Activated CD8-positive, alpha-beta T cell treated with anti-CD3 and anti-CD28 coated beads, Interleukin-2, amount 10 ng/mL, durations not matched to agents 7 days and 5 days (primary cell): ENCODE data around the gene SLC25A22. TPM values are rescaled to one million over a fixed set of nuclear protein-coding genes. Genes with fewer than 3 reads are reported as not detected.
A peak's percentile ranks its signal among the peaks of the same experiment; 100 is the strongest.

ENCODE experiments used
- ATAC-seq: fragments of 150-1000 bp; cut with Tn5 transposase; one replicate; pipeline ENCODE4 v1.10.0; 2021; ENCODE audit warnings: moderate library complexity
- CTCF ChIA-PET: fragments of 350-600 bp; sonication (Branson Sonifier 250); formaldehyde crosslinking; loops from one replicate; lab custom pipeline; 2021; ENCODE audit warnings: antibody characterized with exemption; lab: Charles Lee
- POLR2A ChIA-PET: fragments of 350-600 bp; sonication (Branson Sonifier 250); formaldehyde crosslinking; loops from one replicate; lab custom pipeline; 2021; ENCODE audit warnings: antibody characterized with exemption; lab: Charles Lee
- DNase-seq: peaks from one replicate; pipeline ENCODE4 v3.0.0-alpha.2; 2020
- H3K27ac Mint-ChIP-seq: one replicate; pipeline ENCODE4 v1.8.0; 2021; ENCODE audit warnings: mild to moderate bottlenecking, mixed read lengths
- H3K27me3 Mint-ChIP-seq: one replicate; pipeline ENCODE4 v1.8.0; 2021; ENCODE audit warnings: low read depth, mixed read lengths
- H3K36me3 Mint-ChIP-seq: one replicate; pipeline ENCODE4 v1.8.0; 2021; ENCODE audit warnings: low read depth, mixed read lengths
- H3K4me1 Mint-ChIP-seq: one replicate; pipeline ENCODE4 v1.8.0; 2021; ENCODE audit warnings: low read depth, mixed read lengths
- H3K4me3 Mint-ChIP-seq: one replicate; pipeline ENCODE4 v1.8.0; 2021; ENCODE audit warnings: mild to moderate bottlenecking, mixed read lengths
- H3K9me3 Mint-ChIP-seq: one replicate; pipeline ENCODE4 v1.8.0; 2022; ENCODE audit warnings: mixed read lengths; ENCODE audit not compliant: insufficient read depth
- total RNA-seq, 2 experiments: library from RNA; stranded (reverse); gene quantifications; one replicate each; pipeline ENCODE4 v1.2.3, GENCODE V29; 2021

The SLC25A22 gene
- total RNA-seq, 2 experiments from 2014 or later, result 51.2 to 56.4 TPM

GRCh38 chr11:799641-800316 lies 1.7 kb upstream of the SLC25A22 start:
- no peaks in the 10 kb centered on the region for H3K9me3 Mint-ChIP-seq
- DNase-seq, result no peak
- ChIA-PET POLR2A (interaction anchor here (0.9 kb wide), 1 partner anchor 9 kb away, joined by 7 read pairs; the partner anchor contains the start of gene RPLP2), CTCF (no interaction called here)
- H3K4me3 Mint-ChIP-seq, result no peak overlapping the region
- H3K27ac Mint-ChIP-seq, result no peak overlapping the region
- no peak for ATAC-seq
- H3K27me3 Mint-ChIP-seq, result no peaks in the 10 kb centered on the region
- H3K4me1 Mint-ChIP-seq, result peaks cover 27% of the 10 kb centered on the region
- peaks cover 16% of the 10 kb centered on the region for H3K36me3 Mint-ChIP-seq

- DNase-seq (peak; percentile 88), ATAC-seq (peak; percentile 54)
- Mint-ChIP-seq H3K27ac (peak overlapping the region; percentile 93), H3K36me3 (peaks cover 20% of the 10 kb centered on the region), H3K9me3 (no peaks in the 10 kb centered on the region), H3K4me3 (peak overlapping the region; percentile 94), H3K4me1 (peaks cover 23% of the 10 kb centered on the region), H3K27me3 (no peaks in the 10 kb centered on the region)
- ChIA-PET CTCF (interaction anchor here (1.4 to 1.5 kb wide), 2 partner anchors 11 to 209 kb away, joined by 4 to 5 read pairs; no protein-coding TSS in a partner anchor), POLR2A (interaction anchor here (1.1 to 1.6 kb wide), 4 partner anchors 12 to 50 kb away, joined by 4 to 6 read pairs (median 4); partner anchors contain the start of genes RPLP2 and TALDO1)
These were observed 587 bp downstream of the SLC25A22 start for GRCh38 chr11:797296-798092.

- H3K27me3 Mint-ChIP-seq, result no peaks in the 10 kb centered on the region
- H3K4me1 Mint-ChIP-seq, result peaks cover 23% of the 10 kb centered on the region
- H3K36me3 Mint-ChIP-seq, result peaks cover 22% of the 10 kb centered on the region
- ChIA-PET POLR2A (interaction anchor here (1.1 to 1.6 kb wide), 5 partner anchors 13 to 49 kb away, joined by 4 to 6 read pairs (median 4); partner anchors contain the start of genes RPLP2 and TALDO1), CTCF (interaction anchor here (1.4 to 1.5 kb wide), 2 partner anchors 12 to 209 kb away, joined by 4 to 5 read pairs; no protein-coding TSS in a partner anchor)
- peak overlapping the region; percentile 94 for H3K4me3 Mint-ChIP-seq
- no peaks in the 10 kb centered on the region for H3K9me3 Mint-ChIP-seq
- DNase-seq (peak; percentile 30), ATAC-seq (no peak)
- peak overlapping the region; percentile 93 for H3K27ac Mint-ChIP-seq
These were observed 1.4 kb downstream of the SLC25A22 start for GRCh38 chr11:796565-797295.

GRCh38 chr11:795634-796564 lies 2.2 kb downstream of the SLC25A22 start:
- ATAC-seq (peak; percentile 50), DNase-seq (peak; percentile 89)
- peak overlapping the region; percentile 93 for H3K27ac Mint-ChIP-seq
- ChIA-PET POLR2A (interaction anchor here (0.8 to 1.3 kb wide), 5 partner anchors 14 to 48 kb away, joined by 3 to 5 read pairs (median 4); partner anchors contain the start of genes RPLP2 and TALDO1), CTCF (interaction anchor here (1.5 kb wide), 1 partner anchor 13 kb away, joined by 5 read pairs; no protein-coding TSS in a partner anchor)
- H3K4me1 Mint-ChIP-seq, result peaks cover 26% of the 10 kb centered on the region
- peaks cover 23% of the 10 kb centered on the region for H3K36me3 Mint-ChIP-seq
- H3K4me3 Mint-ChIP-seq, result peak overlapping the region; percentile 94
- no peaks in the 10 kb centered on the region for H3K9me3 Mint-ChIP-seq
- H3K27me3 Mint-ChIP-seq, result no peaks in the 10 kb centered on the region

- DNase-seq (no peak), ATAC-seq (no peak)
- Mint-ChIP-seq H3K4me1 (peaks cover 27% of the 10 kb centered on the region), H3K27ac (no peak overlapping the region), H3K9me3 (no peaks in the 10 kb centered on the region), H3K4me3 (peak overlapping the region; percentile 94), H3K36me3 (peaks cover 22% of the 10 kb centered on the region), H3K27me3 (no peaks in the 10 kb centered on the region)
- ChIA-PET CTCF (no interaction called here), POLR2A (interaction anchor here (0.8 to 1.4 kb wide), 4 partner anchors 14 to 35 kb away, joined by 3 to 4 read pairs (median 4); partner anchors contain the start of gene RPLP2)
These were observed 3.1 kb downstream of the SLC25A22 start for GRCh38 chr11:794766-795633.

GRCh38 chr11:794013-794765 lies 3.9 kb downstream of the SLC25A22 start:
- H3K4me3 Mint-ChIP-seq, result peak overlapping the region; percentile 58
- DNase-seq (no peak), ATAC-seq (no peak)
- CTCF ChIA-PET, result no interaction called here
- POLR2A ChIA-PET, result interaction anchor here (0.6 to 1.4 kb wide), 2 partner anchors 15 to 43 kb away, joined by 3 to 4 read pairs; partner anchors contain the start of gene RPLP2
- peaks cover 18% of the 10 kb centered on the region for H3K36me3 Mint-ChIP-seq
- H3K4me1 Mint-ChIP-seq, result peaks cover 32% of the 10 kb centered on the region
- H3K27ac Mint-ChIP-seq, result no peak overlapping the region
- H3K27me3 Mint-ChIP-seq, result no peaks in the 10 kb centered on the region
- H3K9me3 Mint-ChIP-seq, result no peaks in the 10 kb centered on the region

GRCh38 chr11:793556-793955 lies 4.5 kb downstream of the SLC25A22 start:
- H3K4me1 Mint-ChIP-seq, result peaks cover 32% of the 10 kb centered on the region
- H3K9me3 Mint-ChIP-seq, result no peaks in the 10 kb centered on the region
- peak overlapping the region; percentile 3 for H3K4me3 Mint-ChIP-seq
- ATAC-seq (no peak), DNase-seq (no peak)
- POLR2A ChIA-PET, result interaction anchor here (0.6 to 1.4 kb wide), 2 partner anchors 16 to 43 kb away, joined by 3 to 4 read pairs; partner anchors contain the start of gene RPLP2
- no peaks in the 10 kb centered on the region for H3K27me3 Mint-ChIP-seq
- peaks cover 18% of the 10 kb centered on the region for H3K36me3 Mint-ChIP-seq
- CTCF ChIA-PET, result no interaction called here
- no peak overlapping the region for H3K27ac Mint-ChIP-seq

- CTCF ChIA-PET, result no interaction called here
- POLR2A ChIA-PET, result no interaction called here
- H3K9me3 Mint-ChIP-seq, result no peaks in the 10 kb centered on the region
- no peak overlapping the region for H3K4me3 Mint-ChIP-seq
- H3K4me1 Mint-ChIP-seq, result peaks cover 33% of the 10 kb centered on the region
- no peaks in the 10 kb centered on the region for H3K27me3 Mint-ChIP-seq
- no peak overlapping the region for H3K27ac Mint-ChIP-seq
- ATAC-seq (no peak), DNase-seq (no peak)
- H3K36me3 Mint-ChIP-seq, result peaks cover 18% of the 10 kb centered on the region
These were observed 5.2 kb downstream of the SLC25A22 start for GRCh38 chr11:792873-793272.

GRCh38 chr11:792535-792821 lies 5.6 kb downstream of the SLC25A22 start:
- ATAC-seq (no peak), DNase-seq (no peak)
- ChIA-PET CTCF (no interaction called here), POLR2A (no interaction called here)
- Mint-ChIP-seq H3K9me3 (no peaks in the 10 kb centered on the region), H3K27me3 (no peaks in the 10 kb centered on the region), H3K27ac (no peak overlapping the region), H3K4me1 (peaks cover 34% of the 10 kb centered on the region), H3K4me3 (no peak overlapping the region), H3K36me3 (peaks cover 18% of the 10 kb centered on the region)
